ENCODE data around the gene PCCA.

The PCCA gene

GRCh38 chr13:100356889-100357288 lies 268.0 kb downstream of the PCCA start:
- H2BK5ac ChIP-seq (ENCODE audit: low read depth, low read length, poor library complexity, severe bottlenecking) = no peak overlapping the region
- H2AK5ac ChIP-seq (ENCODE audit: low read length, severe bottlenecking) = no peak overlapping the region
- peak overlapping the region in 1 of 2 experiments; percentile 14 for H3K4me3 ChIP-seq (ENCODE audit: insufficient read depth in 1 of 2, low read depth in 1 of 2, low read length in 2 of 2)
- no peak overlapping the region for H3K14ac ChIP-seq (ENCODE audit: low read length in 2 of 2)
- no peak overlapping the region for H2AFZ ChIP-seq (ENCODE audit: low read depth, low read length)
- H3K4me2 ChIP-seq (ENCODE audit: low read length, poor library complexity, severe bottlenecking) = no peak overlapping the region
- peaks cover 0 to 5% of the 10 kb centered on the region in 2 experiments for H3K36me3 ChIP-seq (ENCODE audit: control insufficient read depth in 1 of 2, insufficient read depth in 2 of 2, low read depth in 1 of 2, low read length in 2 of 2)
- H3K18ac ChIP-seq (ENCODE audit: low read depth in 1 of 2, low read length in 2 of 2) = no peak overlapping the region
- H3K27ac ChIP-seq (ENCODE audit: low read length, poor library complexity, severe bottlenecking) = no peak overlapping the region
- no peak overlapping the region for H4K91ac ChIP-seq (ENCODE audit: low read length)
- no peak overlapping the region for H3K4ac ChIP-seq (ENCODE audit: low read depth in 1 of 2, low read length in 2 of 2)
- H3K9me3 ChIP-seq (ENCODE audit: control insufficient read depth, low read length) = no peaks in the 10 kb centered on the region
- peak; percentile 28 for DNase-seq
- H3K23ac ChIP-seq (ENCODE audit: low read length in 2 of 2) = no peak overlapping the region
- no peak overlapping the region for H3K9ac ChIP-seq (ENCODE audit: low read length)
- H3K4me1 ChIP-seq (ENCODE audit: control insufficient read depth, insufficient read depth, low read depth, low read length) = no peaks in the 10 kb centered on the region
- no CpG with 5 or more reads among the region's 3 CpGs for WGBS
- H4K8ac ChIP-seq (ENCODE audit: low read length) = no peak overlapping the region
- no peaks in the 10 kb centered on the region for H3K27me3 ChIP-seq (ENCODE audit: control insufficient read depth in 1 of 2, insufficient read depth in 1 of 2, low read length in 2 of 2)
- peaks cover 2% of the 10 kb centered on the region for H3K79me1 ChIP-seq (replicated peaks; ENCODE audit: low read length, poor library complexity, severe bottlenecking)
- H2BK120ac ChIP-seq (ENCODE audit: low read depth, low read length) = no peak overlapping the region
- no peak overlapping the region for H2BK12ac ChIP-seq (ENCODE audit: low read length in 2 of 2)
- no peak overlapping the region for H2BK15ac ChIP-seq (ENCODE audit: low read depth, poor library complexity, severe bottlenecking)

GRCh38 chr13:100357764-100358163 lies 268.9 kb downstream of the PCCA start:
- Histone ChIP-seq H3K4ac (ENCODE audit: low read depth in 1 of 2, low read length in 2 of 2) (no peak overlapping the region), H3K9ac (ENCODE audit: low read length) (no peak overlapping the region), H3K9me3 (ENCODE audit: control insufficient read depth, low read length) (no peaks in the 10 kb centered on the region), H3K27ac (ENCODE audit: low read length, poor library complexity, severe bottlenecking) (no peak overlapping the region), H3K27me3 (ENCODE audit: control insufficient read depth in 1 of 2, insufficient read depth in 1 of 2, low read length in 2 of 2) (no peaks in the 10 kb centered on the region), H2BK5ac (ENCODE audit: low read depth, low read length, poor library complexity, severe bottlenecking) (no peak overlapping the region), H2BK120ac (ENCODE audit: low read depth, low read length) (no peak overlapping the region), H4K8ac (ENCODE audit: low read length) (no peak overlapping the region), H3K23ac (ENCODE audit: low read length in 2 of 2) (no peak overlapping the region), H3K4me2 (ENCODE audit: low read length, poor library complexity, severe bottlenecking) (no peak overlapping the region), H4K91ac (ENCODE audit: low read length) (no peak overlapping the region), H3K4me1 (ENCODE audit: control insufficient read depth, insufficient read depth, low read depth, low read length) (peaks cover 2% of the 10 kb centered on the region), H3K14ac (ENCODE audit: low read length in 2 of 2) (no peak overlapping the region), H2BK15ac (ENCODE audit: low read depth, poor library complexity, severe bottlenecking) (no peak overlapping the region), H3K18ac (ENCODE audit: low read depth in 1 of 2, low read length in 2 of 2) (no peak overlapping the region), H3K36me3 (ENCODE audit: control insufficient read depth in 1 of 2, insufficient read depth in 2 of 2, low read depth in 1 of 2, low read length in 2 of 2) (peaks cover 0 to 5% of the 10 kb centered on the region in 2 experiments), H2BK12ac (ENCODE audit: low read length in 2 of 2) (no peak overlapping the region), H2AFZ (ENCODE audit: low read depth, low read length) (no peak overlapping the region), H3K79me1 (replicated peaks; ENCODE audit: low read length, poor library complexity, severe bottlenecking) (peaks cover 2% of the 10 kb centered on the region), H2AK5ac (ENCODE audit: low read length, severe bottlenecking) (no peak overlapping the region), H3K4me3 (ENCODE audit: insufficient read depth in 1 of 2, low read depth in 1 of 2, low read length in 2 of 2) (no peak overlapping the region)
- 100% methylated on average over 1 of the region's 1 CpG for WGBS
- DNase-seq = no peak

- 100% methylated on average over 1 of the region's 2 CpGs for WGBS
These were observed 272.6 kb downstream of the PCCA start for GRCh38 chr13:100361504-100361903.

GRCh38 chr13:100362371-100362770 lies 273.5 kb downstream of the PCCA start:
- Histone ChIP-seq H3K27me3 (ENCODE audit: control insufficient read depth in 1 of 2, insufficient read depth in 1 of 2, low read length in 2 of 2) (no peaks in the 10 kb centered on the region), H3K4me3 (ENCODE audit: insufficient read depth in 1 of 2, low read depth in 1 of 2, low read length in 2 of 2) (no peak overlapping the region), H3K27ac (ENCODE audit: low read length, poor library complexity, severe bottlenecking) (peak overlapping the region; percentile 52), H2BK12ac (ENCODE audit: low read length in 2 of 2) (no peak overlapping the region), H4K91ac (ENCODE audit: low read length) (no peak overlapping the region), H3K18ac (ENCODE audit: low read depth in 1 of 2, low read length in 2 of 2) (no peak overlapping the region), H3K9me3 (ENCODE audit: control insufficient read depth, low read length) (no peaks in the 10 kb centered on the region), H3K9ac (ENCODE audit: low read length) (no peak overlapping the region), H2AFZ (ENCODE audit: low read depth, low read length) (no peak overlapping the region), H3K79me1 (replicated peaks; ENCODE audit: low read length, poor library complexity, severe bottlenecking) (peaks cover 10% of the 10 kb centered on the region), H2BK5ac (ENCODE audit: low read depth, low read length, poor library complexity, severe bottlenecking) (no peak overlapping the region), H2BK120ac (ENCODE audit: low read depth, low read length) (no peak overlapping the region), H3K14ac (ENCODE audit: low read length in 2 of 2) (no peak overlapping the region), H3K23ac (ENCODE audit: low read length in 2 of 2) (no peak overlapping the region), H4K8ac (ENCODE audit: low read length) (no peak overlapping the region), H3K36me3 (ENCODE audit: control insufficient read depth in 1 of 2, insufficient read depth in 2 of 2, low read depth in 1 of 2, low read length in 2 of 2) (peaks cover 0 to 5% of the 10 kb centered on the region in 2 experiments), H3K4me1 (ENCODE audit: control insufficient read depth, insufficient read depth, low read depth, low read length) (peaks cover 2% of the 10 kb centered on the region), H2BK15ac (ENCODE audit: low read depth, poor library complexity, severe bottlenecking) (no peak overlapping the region), H2AK5ac (ENCODE audit: low read length, severe bottlenecking) (peak overlapping the region; percentile 63), H3K4me2 (ENCODE audit: low read length, poor library complexity, severe bottlenecking) (no peak overlapping the region), H3K4ac (ENCODE audit: low read depth in 1 of 2, low read length in 2 of 2) (peak overlapping the region in 1 of 2 experiments; percentile 78)
- DNase-seq = no peak
- no CpG with 5 or more reads among the region's 2 CpGs for WGBS

More at GRCh38 chr13:100361504-100361903, 272.6 kb downstream of the PCCA start:
- no peak overlapping the region for H3K14ac ChIP-seq (ENCODE audit: low read length in 2 of 2)
- peaks cover 10% of the 10 kb centered on the region for H3K79me1 ChIP-seq (replicated peaks; ENCODE audit: low read length, poor library complexity, severe bottlenecking)
- no peak overlapping the region for H3K9ac ChIP-seq (ENCODE audit: low read length)
- H3K4me1 ChIP-seq (ENCODE audit: control insufficient read depth, insufficient read depth, low read depth, low read length) = peaks cover 2% of the 10 kb centered on the region
- no peak overlapping the region for H3K18ac ChIP-seq (ENCODE audit: low read depth in 1 of 2, low read length in 2 of 2)
- H2BK5ac ChIP-seq (ENCODE audit: low read depth, low read length, poor library complexity, severe bottlenecking) = no peak overlapping the region
- no peak overlapping the region for H2AK5ac ChIP-seq (ENCODE audit: low read length, severe bottlenecking)
- no peak overlapping the region for H2BK15ac ChIP-seq (ENCODE audit: low read depth, poor library complexity, severe bottlenecking)
- peaks cover 0 to 5% of the 10 kb centered on the region in 2 experiments for H3K36me3 ChIP-seq (ENCODE audit: control insufficient read depth in 1 of 2, insufficient read depth in 2 of 2, low read depth in 1 of 2, low read length in 2 of 2)
- peak; percentile 13 for DNase-seq
- H2BK12ac ChIP-seq (ENCODE audit: low read length in 2 of 2) = no peak overlapping the region
- no peaks in the 10 kb centered on the region for H3K9me3 ChIP-seq (ENCODE audit: control insufficient read depth, low read length)
- no peak overlapping the region for H3K4me3 ChIP-seq (ENCODE audit: insufficient read depth in 1 of 2, low read depth in 1 of 2, low read length in 2 of 2)
- H3K27ac ChIP-seq (ENCODE audit: low read length, poor library complexity, severe bottlenecking) = no peak overlapping the region
- H3K4me2 ChIP-seq (ENCODE audit: low read length, poor library complexity, severe bottlenecking) = no peak overlapping the region
- H4K8ac ChIP-seq (ENCODE audit: low read length) = no peak overlapping the region
- H2BK120ac ChIP-seq (ENCODE audit: low read depth, low read length) = no peak overlapping the region
- no peaks in the 10 kb centered on the region for H3K27me3 ChIP-seq (ENCODE audit: control insufficient read depth in 1 of 2, insufficient read depth in 1 of 2, low read length in 2 of 2)
- H2AFZ ChIP-seq (ENCODE audit: low read depth, low read length) = no peak overlapping the region
- no peak overlapping the region for H4K91ac ChIP-seq (ENCODE audit: low read length)
- no peak overlapping the region for H3K4ac ChIP-seq (ENCODE audit: low read depth in 1 of 2, low read length in 2 of 2)
- H3K23ac ChIP-seq (ENCODE audit: low read length in 2 of 2) = no peak overlapping the region

Measured in mesenchymal stem cell (in vitro differentiated cells and primary cell).